NCI-H526 (cell line): ENCODE results near the gene PDZD4.

ENCODE experiments used
- DNase-seq, 2 experiments: peaks; one replicate each; lab custom pipeline; 2025; lab: John Stamatoyannopoulos, UW

The PDZD4 gene

GRCh38 chrX:153829799-153830639, at the start of gene PDZD4:
Gene PDZD4 (minus strand): TSS chrX:153830544. CDS start chrX:153830298, 246 bp downstream.
- peak in 1 of 2 experiments; percentile 57 for DNase-seq

GRCh38 chrX:153879741-153880439, 49.5 kb upstream of the PDZD4 start:
- no peak for DNase-seq

GRCh38 chrX:153878969-153879653, 48.8 kb upstream of the PDZD4 start:
- DNase-seq: peak in 1 of 2 experiments; percentile 51

- no peak for DNase-seq
Measured at GRCh38 chrX:153878345-153878744, 48.0 kb upstream of the PDZD4 start.

GRCh38 chrX:153877571-153878261, 47.4 kb upstream of the PDZD4 start:
- DNase-seq: no peak

- DNase-seq: no peak
Measured at GRCh38 chrX:153876112-153876491, 45.8 kb upstream of the PDZD4 start.

GRCh38 chrX:153875391-153876111, 45.2 kb upstream of the PDZD4 start:
- DNase-seq: peak in 1 of 2 experiments; percentile 62

GRCh38 chrX:153874366-153875125, 44.2 kb upstream of the PDZD4 start:
- DNase-seq: no peak

GRCh38 chrX:153874085-153874365, 43.7 kb upstream of the PDZD4 start:
- no peak for DNase-seq

GRCh38 chrX:153873282-153874084, 43.1 kb upstream of the PDZD4 start:
- no peak for DNase-seq

- DNase-seq: no peak
Measured at GRCh38 chrX:153871946-153872878, 41.9 kb upstream of the PDZD4 start.

- no peak for DNase-seq
Measured at GRCh38 chrX:153871451-153871850, 41.1 kb upstream of the PDZD4 start.

GRCh38 chrX:153870791-153871360, 40.5 kb upstream of the PDZD4 start:
- DNase-seq: no peak

GRCh38 chrX:153870288-153870690, 39.9 kb upstream of the PDZD4 start:
- no peak for DNase-seq

- no peak for DNase-seq
Measured at GRCh38 chrX:153869473-153870287, 39.3 kb upstream of the PDZD4 start.

- no peak for DNase-seq
Measured at GRCh38 chrX:153868576-153869472, 38.5 kb upstream of the PDZD4 start.

GRCh38 chrX:153867671-153868070, 37.3 kb upstream of the PDZD4 start:
- no peak for DNase-seq
